GF-D8 (cell line): Measurements from ENCODE around the gene HSF4.
A peak's percentile ranks its signal among the peaks of the same experiment; 100 is the strongest.

Experiments
- DNase-seq: peaks from one replicate; lab custom pipeline; 2025; lab: John Stamatoyannopoulos, UW

The HSF4 gene

DNA sequence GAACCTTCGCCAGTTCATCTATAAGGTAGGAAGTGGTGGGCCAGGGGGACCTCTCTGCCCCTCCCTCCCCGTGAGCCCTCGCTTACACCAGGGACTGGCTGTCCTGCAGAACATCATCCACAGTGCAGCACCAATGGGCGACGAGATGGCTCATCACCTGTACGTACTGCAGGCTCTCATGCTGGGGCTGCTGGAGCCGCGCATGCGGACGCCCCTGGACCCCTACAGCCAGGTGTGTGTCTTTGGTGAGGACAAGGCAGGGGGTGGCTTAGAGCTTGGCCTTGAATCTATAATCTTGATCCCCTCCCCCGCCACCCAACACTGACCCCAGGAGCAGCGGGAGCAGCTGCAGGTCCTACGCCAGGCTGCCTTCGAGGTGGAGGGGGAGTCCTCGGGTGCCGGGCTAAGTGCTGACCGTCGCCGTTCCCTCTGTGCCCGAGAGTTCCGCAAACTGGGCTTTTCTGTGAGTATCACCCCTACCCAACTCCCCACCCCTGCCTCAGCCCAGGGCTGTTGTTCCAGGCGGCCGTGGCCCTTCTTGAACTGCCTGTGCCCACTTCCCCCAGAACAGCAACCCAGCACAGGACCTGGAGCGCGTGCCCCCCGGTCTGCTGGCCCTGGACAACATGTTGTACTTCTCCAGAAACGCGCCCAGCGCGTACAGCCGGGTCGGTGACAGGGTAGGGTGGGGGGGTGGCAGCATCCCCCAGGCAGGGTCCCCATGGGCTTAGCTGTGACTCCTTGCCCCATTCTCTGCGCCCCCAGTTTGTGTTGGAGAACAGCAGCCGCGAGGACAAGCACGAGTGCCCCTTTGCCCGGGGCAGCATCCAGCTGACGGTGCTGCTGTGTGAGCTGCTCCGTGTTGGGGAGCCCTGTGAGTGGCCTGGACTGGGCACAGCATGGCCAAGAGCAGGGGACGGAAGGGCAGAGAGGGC is 37.1 kb downstream of the HSF4 start:
- DNase-seq = no peak

DNA sequence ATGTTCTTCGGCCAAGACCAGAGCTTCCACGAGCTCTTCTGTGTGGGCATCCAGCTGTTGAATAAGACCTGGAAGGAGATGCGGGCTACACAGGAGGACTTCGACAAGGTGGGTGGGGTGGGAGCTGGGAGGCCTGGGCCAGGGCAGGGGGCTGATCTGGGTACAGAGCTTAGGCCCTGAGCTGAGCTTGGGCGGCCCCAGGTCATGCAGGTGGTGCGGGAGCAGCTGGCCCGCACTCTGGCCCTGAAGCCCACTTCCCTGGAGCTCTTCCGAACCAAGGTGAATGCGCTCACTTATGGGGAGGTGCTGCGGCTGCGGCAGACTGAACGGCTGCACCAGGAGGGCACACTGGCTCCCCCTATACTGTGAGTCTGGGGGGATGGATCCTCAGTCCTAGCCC is 37.9 kb downstream of the HSF4 start:
- DNase-seq = no peak

DNA sequence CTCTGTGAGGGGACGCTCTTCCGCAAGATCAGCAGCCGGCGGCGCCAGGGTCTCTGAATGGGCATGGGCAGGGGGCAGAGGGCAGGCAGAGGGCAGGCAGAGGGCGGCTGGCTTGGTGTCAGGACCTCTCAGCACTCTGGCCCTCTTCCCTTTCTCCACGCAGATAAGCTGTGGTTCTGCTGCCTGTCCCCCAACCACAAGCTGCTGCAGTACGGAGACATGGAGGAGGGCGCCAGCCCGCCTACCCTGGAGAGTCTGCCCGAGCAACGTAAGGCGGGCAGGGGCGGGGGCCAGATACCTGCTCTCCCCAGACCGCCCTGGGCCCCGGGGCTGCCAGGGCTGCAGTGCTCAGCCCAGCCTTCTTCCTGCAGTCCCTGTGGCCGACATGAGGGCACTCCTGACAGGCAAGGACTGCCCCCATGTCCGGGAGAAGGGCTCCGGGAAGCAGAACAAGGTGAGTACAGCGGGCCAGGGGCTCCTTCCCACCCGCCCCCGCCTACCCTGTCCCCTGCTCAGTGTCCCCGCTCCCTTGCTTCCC is 38.5 kb downstream of the HSF4 start:
- no peak for DNase-seq

DNA sequence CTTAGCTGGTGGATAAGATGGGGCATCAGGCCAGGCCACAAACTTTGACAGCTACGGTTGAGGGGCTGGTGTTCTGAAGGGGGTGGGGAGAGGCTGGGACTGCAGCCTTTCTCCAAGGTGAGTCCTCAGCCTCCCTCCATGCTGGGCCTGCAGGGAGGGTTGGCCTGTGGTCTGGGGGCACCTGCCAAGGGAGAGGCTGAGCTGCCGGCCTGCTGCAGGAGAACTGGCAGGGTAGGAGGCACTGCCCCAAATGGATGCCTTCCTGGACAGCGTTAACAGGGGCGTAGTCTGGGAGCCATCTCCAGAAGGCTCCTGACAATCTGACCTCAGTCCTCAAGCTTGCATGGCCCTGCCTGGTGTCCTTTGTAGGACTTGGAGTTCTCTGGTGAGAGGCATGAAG is 39.5 kb downstream of the HSF4 start:
- DNase-seq = no peak

DNA sequence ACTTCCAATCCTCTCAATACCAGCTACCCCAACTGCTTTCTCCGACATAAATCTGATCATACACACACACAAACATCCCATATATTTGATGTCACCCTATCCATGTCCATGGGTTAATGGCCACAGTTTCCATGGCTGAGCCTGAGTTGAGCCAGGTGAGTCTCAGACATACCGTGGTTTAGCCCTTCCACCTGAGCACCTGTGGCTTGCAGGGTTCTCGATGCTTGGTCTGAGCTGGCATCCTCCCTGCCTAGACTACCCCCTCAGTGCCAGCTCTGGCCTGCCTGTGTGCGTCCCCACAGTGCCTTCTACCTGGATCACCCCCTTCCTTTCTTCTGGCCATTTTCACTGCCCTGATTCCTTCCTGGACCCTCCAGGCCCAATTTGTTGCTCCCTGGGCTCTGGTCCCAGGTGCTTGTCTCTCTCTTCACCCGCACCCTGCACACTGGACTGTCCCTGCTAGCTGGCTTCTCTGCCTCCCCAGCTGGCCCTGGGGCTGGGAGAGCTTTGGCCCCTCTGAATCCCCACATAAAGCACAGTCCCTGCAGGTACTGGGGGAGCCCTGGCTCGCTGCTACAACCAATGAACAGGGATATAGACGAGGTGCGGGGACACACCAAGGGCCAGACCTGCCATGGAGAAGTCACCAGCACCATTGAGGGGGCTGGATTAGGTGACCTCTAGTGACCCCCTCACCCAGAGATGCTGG is 41.7 kb downstream of the HSF4 start:
- DNase-seq = no peak

DNA sequence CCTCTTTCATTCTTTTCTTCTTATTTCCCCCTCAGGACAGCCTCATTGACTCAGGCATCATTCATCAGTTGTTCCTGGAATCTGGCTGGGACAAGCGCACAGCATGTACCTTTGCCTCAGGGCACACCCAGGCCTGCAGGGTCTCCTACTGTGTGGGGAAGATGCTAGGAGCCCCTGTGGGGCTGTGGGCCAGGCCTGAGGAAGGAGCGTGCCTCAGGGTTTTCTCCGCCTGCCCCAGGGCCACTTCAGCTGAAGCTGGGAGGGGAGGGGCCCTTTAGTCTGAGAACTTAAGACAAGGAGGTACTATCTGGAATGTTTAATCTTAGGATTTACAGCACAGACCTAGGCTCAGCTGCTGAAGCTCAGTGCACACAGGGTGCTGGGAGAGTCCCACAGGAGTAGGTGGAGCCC is 42.3 kb downstream of the HSF4 start:
- DNase-seq = no peak

DNA sequence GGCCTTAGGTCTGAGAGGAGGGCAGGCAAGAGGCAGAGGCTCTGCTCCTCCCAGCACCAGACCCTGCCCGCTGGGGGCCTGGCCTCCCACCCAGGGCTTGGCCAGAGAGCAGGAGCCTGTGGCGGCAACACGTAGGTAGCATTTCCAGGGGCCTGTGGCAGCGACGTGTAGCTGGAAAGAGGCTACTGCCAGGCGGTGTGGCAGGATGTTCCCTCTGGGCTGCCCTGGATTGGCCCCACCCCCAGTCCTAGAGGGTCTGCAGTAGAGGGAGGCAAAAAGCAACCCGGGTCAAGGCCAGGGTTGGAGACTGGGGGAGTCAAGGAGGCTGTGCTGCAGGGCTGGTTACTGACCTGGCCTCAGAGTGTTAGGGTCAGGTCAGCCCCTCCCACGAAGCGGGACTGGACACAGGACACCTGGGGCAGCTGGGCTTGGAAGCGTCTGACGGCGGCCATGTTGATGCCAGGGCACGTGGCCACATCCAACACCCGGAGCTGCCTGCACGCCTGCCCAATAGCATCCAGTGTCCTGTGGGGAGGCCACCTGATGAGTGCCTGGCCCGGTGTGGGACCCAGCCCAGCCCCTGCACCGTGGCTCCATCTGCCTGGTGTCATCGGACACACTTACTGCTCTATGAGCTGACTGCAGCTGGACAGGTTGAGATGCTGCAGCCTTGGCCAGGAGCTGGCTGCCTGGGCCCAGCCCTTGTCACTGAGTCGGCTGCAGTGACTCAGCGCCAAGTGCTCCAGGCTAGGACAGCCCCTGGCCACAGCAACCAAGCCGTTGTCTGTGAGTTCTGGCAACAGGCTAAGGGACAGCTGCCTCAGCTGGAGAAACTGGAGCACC is 42.9 kb downstream of the HSF4 start:
- no peak for DNase-seq

DNA sequence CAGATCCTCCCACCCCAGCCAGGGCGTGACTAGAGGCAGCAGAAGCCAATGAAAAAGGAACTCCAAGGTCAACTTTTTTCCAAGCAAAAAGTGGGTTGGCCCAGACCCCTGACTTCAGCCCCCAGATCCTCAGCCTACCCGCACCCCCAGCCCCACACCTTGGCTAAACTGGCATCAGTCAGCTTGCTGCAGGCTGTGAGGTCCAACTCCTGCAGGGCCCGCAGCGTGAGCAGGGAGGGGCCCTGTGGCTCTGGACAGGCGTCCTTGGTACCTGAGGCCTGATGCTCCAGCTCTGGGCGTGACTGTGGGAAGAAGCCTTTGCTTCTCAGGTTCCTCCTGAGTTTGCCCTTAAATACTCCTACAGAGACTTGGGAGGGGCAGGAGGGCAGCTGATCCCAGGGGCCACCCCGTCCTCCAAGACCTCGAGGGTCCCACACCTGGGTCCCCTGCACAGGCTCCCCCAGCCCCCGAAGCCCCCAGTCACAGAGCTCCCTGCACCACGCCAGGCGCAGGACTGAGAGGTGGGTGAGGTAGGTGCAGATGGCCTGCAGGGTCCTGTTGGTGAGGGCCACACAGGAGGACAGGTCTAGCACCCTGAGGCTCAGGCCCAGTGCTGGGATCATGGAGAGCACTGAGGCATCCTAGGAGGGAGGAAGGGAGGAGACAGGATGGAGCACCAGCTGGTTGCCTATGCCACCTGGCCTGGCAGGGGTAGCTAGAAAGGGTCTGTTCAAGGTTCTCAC is 43.8 kb downstream of the HSF4 start:
- no peak for DNase-seq

DNA sequence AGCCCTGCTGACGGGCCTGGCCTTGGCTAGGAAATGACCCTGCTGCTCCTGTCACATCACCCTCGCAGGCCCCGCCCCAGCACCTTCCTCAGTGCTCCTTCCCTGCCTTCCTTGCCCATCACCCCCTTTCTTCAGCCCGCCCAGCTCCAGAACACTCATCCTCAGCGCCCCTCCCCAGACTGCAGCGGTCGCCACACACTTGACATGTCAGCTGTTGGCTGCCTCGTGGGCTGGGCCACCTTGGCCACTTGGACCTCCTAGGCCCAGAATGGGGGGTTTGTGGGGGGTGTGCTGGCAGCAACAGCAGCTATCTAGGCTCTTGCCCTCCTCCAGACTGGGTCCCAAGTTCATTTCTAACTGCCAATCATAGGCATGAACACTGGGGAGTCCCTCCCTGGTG is 45.0 kb downstream of the HSF4 start:
- DNase-seq = no peak

DNA sequence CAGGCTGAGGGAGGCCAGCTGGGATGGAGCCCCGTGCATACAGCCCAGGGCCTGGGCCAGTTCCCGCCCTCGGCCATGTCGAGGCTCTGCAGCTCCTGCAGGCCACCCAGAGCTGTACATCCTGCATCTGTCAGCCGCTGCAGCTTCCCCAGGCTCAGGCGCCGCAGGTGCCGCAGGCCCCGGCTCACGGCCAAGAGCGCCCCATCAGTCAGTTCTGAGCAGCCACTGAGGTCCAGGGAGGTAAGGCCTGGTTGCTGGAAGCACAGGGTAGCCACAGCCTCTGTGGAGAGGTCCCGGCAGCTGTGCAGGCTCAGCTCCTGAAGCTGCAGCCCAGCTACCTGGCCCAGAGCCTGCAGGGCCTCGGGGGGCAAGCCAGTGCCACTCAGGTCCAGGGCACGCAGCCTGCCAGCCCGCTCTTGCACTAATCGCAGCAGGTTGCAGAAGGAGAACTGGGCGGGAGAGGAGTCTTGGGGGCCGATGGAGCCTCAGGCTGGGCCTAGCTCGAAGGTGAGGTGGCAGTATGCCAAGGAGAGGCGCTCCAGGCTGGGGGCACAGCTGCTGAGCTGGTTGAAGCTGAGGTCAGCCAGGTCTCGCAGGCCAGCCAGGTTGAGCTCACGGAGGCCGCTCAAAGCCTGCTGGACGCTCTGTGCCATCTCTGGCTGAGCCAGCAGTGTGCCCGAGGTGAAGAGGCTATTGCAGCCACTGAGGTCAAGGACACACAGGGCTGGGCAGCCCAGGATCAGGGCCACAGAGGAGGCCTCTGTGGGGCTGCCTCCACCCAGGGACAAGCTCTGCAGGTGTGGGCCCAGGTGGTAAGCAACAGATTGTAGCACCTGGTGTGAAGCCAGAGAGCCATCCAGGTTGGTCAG is 45.8 kb downstream of the HSF4 start:
- DNase-seq = no peak

DNA sequence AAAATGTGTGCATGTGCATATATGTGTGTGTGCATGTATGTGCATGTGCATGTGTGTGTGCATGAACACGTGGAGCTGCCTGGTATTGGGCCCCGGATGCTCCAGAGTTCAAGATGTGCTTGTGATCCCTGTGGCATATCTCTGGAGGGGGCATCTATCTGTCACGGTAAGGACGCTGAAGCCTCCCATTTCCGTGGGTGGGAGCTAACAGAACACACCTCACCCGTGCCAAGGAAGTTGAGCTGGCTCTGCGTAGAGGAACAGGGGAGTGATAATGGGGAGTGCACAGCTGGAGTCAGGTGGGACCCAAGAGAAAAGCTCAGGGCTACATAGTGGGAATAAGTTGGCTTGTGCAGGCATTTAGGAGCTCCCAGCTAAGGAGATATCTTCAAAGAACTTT is 47.1 kb downstream of the HSF4 start:
- DNase-seq = no peak

DNA sequence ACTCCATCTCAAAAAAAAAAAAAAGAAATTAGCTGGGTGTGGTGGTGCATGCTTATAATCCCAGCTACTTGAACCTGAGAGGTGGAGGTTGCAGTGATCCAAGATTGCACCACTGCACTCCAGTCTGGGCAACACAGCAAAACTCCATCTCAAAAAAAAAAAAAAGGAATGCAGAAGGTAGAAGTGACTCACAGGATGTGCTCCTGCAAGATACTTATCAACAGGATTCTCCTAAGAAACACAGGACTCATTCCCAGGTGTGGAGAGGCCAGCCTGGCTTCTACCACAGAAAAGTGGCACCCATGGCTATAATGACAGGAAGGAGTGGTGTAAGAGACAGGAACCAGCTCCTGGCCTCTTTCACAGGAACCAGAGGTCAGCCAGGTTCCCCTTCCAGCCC is 48.2 kb downstream of the HSF4 start:
- DNase-seq = no peak

DNA sequence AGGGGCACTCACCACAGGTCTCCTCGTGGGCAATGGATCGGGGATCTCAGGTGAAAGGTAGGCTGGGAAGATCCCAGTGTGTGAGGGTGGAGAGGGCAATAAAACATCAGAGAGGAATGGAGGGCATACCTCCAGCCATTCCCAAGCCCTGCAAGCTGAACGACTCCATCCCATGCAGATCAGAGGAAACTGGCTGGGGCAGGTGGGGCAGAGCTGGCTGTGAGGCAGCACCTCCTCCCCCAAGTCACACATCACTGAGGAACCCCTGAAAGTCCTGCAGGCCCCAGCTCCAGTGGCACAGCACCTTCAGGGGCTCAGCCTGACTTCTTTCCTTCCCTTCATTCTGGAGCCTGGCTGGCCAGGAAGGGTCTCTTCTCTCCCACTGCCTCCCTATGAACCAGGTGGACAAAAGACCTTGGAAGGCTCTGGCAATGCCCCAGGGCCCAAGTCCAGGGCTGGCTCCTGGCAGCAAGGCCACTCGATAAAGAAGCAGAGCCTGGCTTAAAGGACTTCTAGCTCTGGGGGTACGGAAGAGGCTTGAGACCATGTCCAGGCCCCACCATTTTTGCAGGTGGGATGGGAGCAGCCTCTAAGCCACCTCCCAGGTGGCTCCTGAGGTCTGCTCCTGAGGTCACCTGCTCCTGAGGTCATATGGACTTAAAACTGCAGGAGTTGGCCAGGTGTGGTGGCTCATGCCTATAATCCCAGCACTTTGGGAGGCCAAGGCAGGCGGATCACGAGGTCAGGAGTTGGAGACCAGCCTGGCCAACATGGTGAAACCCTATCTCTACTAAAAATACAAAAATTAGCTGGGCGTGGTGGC is 48.9 kb downstream of the HSF4 start:
- DNase-seq = no peak

DNA sequence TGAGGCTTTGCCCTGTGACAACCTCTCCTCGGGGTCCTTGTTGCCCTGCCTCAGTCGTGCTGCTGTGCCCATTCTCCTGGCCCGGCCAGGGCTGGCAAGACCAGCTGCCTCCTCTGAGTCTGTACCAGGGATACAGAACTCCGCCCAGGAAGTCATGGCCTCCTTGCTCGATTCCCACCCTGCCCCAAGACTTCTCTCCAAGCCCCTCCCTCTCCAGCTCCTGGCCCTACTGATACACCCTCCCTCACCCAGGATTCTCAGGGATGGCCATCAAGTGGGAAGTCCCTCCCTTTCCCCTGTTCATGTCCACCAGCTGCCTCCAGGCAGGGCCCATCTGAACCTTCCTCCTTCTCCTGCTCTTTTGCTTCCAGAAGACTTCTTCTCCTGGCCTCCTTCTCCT is 51.2 kb downstream of the HSF4 start:
- peak; percentile 33 for DNase-seq

DNA sequence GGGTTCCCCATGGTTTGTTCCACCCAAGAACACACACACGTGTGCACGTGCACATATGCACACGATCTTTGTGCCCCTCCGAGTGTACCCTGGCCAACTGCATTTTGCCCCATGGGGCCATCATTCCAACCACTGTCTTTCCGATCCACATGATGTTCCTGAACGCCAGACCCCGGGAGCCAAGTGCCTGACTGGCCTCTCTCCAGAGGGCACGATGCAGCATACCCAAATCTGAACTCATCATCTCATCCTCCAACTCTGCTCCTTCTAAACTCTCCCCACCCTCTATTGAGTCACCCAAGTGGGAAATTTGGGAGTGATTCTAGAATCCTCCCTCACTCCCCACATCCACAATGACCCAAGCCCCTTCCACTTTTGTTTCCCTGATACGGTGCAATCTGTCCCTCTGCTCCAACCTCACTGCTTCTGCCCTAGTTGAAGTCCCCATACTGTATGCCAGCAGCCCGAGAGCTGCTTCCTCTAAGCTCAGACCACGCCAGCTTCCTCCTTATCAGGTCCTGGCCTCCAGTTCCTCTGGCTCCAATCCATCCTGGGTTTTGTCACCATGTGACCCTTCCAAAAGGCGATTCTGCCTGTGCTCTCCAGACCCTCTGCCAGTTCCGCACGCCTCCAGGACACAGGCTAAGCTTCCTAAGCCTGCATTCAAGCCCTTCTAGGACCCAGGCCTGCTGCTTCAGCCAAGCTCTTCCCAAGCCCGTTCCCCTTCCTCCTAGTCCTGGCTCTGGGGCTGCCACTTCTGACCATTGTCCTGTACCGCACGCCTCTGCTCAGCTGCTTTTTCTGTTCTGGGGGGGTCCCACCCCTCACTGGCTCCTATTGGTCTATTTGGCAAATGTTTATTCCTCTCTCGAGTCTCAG is 52.3 kb downstream of the HSF4 start:
- DNase-seq = peak; percentile 71
